H7 (cell line): Measurements from ENCODE around the gene TNS2. TPM values are rescaled to one million over a fixed set of nuclear protein-coding genes. Genes with fewer than 3 reads are reported as not detected.
"Not testable (repeated sequence)": the region's sequence is repeated elsewhere in the genome, so short reads cannot be mapped to it uniquely, and the experiment has no call there.

Source experiments
- DNase-seq: peaks from one replicate; pipeline ENCODE4 v3.0.0; 2012
- H3K27me3 ChIP-seq: 2 replicates; pipeline ENCODE4 v1.6.0; 2011; ENCODE audit warnings: mild to moderate bottlenecking, low read length; ENCODE audit not compliant: control insufficient read depth, insufficient read depth
- H3K36me3 ChIP-seq: replicated peaks from 2 replicates; pipeline ENCODE4 v1.5.1; 2011; ENCODE audit warnings: low read length; ENCODE audit not compliant: control insufficient read depth, insufficient read depth
- H3K4me3 ChIP-seq: 2 replicates; pipeline ENCODE4 v1.5.1; 2011; ENCODE audit warnings: low read depth, mild to moderate bottlenecking, control low read depth, low read length, moderate library complexity; ENCODE audit not compliant: insufficient read depth
- total RNA-seq: library from RNA; depleted of rRNA; stranded (reverse); fragments of >200 nt; shearing (Covaris generic); gene quantifications from 2 replicates; pipeline ENCODE4 v1.2.3, GENCODE V29; 2014

The TNS2 gene
- total RNA-seq, 1 experiment from 2014 or later = 7.6 TPM

- Histone ChIP-seq H3K27me3 (peaks cover 10% of the 10 kb centered on the region), H3K36me3 (no peaks in the 10 kb centered on the region; the same call in 1 of the 2 replicates), H3K4me3 (no peak overlapping the region)
- peak; percentile 5 for DNase-seq
Measured at GRCh38 chr12:53077030-53077429, 27.2 kb downstream of the TNS2 start.

GRCh38 chr12:53078425-53079225, 28.8 kb downstream of the TNS2 start:
- Histone ChIP-seq H3K4me3 (peak overlapping the region; percentile 73), H3K36me3 (no peaks in the 10 kb centered on the region; the same call in 1 of the 2 replicates), H3K27me3 (peaks cover 10% of the 10 kb centered on the region)
- DNase-seq = no peak

GRCh38 chr12:53079226-53080117, 29.6 kb downstream of the TNS2 start, which contains the start of gene SPRYD3:
SPRYD3 (minus strand) TSS chr12:53079390; CDS start chr12:53079333, 57 bp downstream.
- DNase-seq = peak; percentile 100
- peaks cover 10% of the 10 kb centered on the region for H3K27me3 ChIP-seq
- H3K36me3 ChIP-seq = no peaks in the 10 kb centered on the region; the same call in 1 of the 2 replicates
- H3K4me3 ChIP-seq = peak within 1 kb of the TSS; percentile 73

GRCh38 chr12:53082637-53083175, 32.8 kb downstream of the TNS2 start:
- Histone ChIP-seq H3K4me3 (no peak overlapping the region), H3K27me3 (peaks cover 10% of the 10 kb centered on the region), H3K36me3 (no peaks in the 10 kb centered on the region)
- no peak for DNase-seq

- H3K27me3 ChIP-seq = no peaks in the 10 kb centered on the region; the same call in none of the 2 replicates
- H3K4me3 ChIP-seq = no peak overlapping the region
- H3K36me3 ChIP-seq = no peaks in the 10 kb centered on the region
- no peak for DNase-seq
Measured at GRCh38 chr12:53086361-53086760, 36.5 kb downstream of the TNS2 start.

GRCh38 chr12:53090105-53090504, 40.2 kb downstream of the TNS2 start:
- Histone ChIP-seq H3K27me3 (peaks cover 3% of the 10 kb centered on the region), H3K4me3 (no peak overlapping the region), H3K36me3 (no peaks in the 10 kb centered on the region)
- DNase-seq = no peak

- no peak for DNase-seq
- peaks cover 3% of the 10 kb centered on the region for H3K27me3 ChIP-seq
- no peaks in the 10 kb centered on the region for H3K36me3 ChIP-seq
- no peak overlapping the region for H3K4me3 ChIP-seq
Measured at GRCh38 chr12:53090554-53090953, 40.7 kb downstream of the TNS2 start.

GRCh38 chr12:53091756-53092155, 41.9 kb downstream of the TNS2 start:
- Histone ChIP-seq H3K27me3 (peaks cover 11% of the 10 kb centered on the region), H3K36me3 (no peaks in the 10 kb centered on the region), H3K4me3 (no peak overlapping the region)
- peak; percentile 38 for DNase-seq

- peaks cover 27% of the 10 kb centered on the region for H3K27me3 ChIP-seq
- no peak overlapping the region for H3K4me3 ChIP-seq
- no peak for DNase-seq
Measured at GRCh38 chr12:53093777-53094393, 44.0 kb downstream of the TNS2 start.

GRCh38 chr12:53094394-53094787, 44.5 kb downstream of the TNS2 start:
- H3K36me3 ChIP-seq = no peaks in the 10 kb centered on the region
- H3K27me3 ChIP-seq = peaks cover 31% of the 10 kb centered on the region
- H3K4me3 ChIP-seq = no peak overlapping the region
- peak; percentile 7 for DNase-seq

More at GRCh38 chr12:53093777-53094393, 44.0 kb downstream of the TNS2 start:
- no peaks in the 10 kb centered on the region for H3K36me3 ChIP-seq

- H3K4me3 ChIP-seq, DNase-seq, H3K36me3 ChIP-seq: not testable (repeated sequence)
- peaks cover 31% of the 10 kb centered on the region for H3K27me3 ChIP-seq
Measured at GRCh38 chr12:53094796-53095595, 45.1 kb downstream of the TNS2 start.

- peaks cover 31% of the 10 kb centered on the region for H3K27me3 ChIP-seq
- DNase-seq, H3K36me3 ChIP-seq, H3K4me3 ChIP-seq: not testable (repeated sequence)
Measured at GRCh38 chr12:53095596-53095895, 45.7 kb downstream of the TNS2 start.

GRCh38 chr12:53096089-53096741, 46.4 kb downstream of the TNS2 start:
- Histone ChIP-seq H3K4me3 (peak overlapping the region; percentile 81), H3K36me3 (no peaks in the 10 kb centered on the region), H3K27me3 (peaks cover 31% of the 10 kb centered on the region)
- DNase-seq = peak; percentile 68
